Activated T-helper 17 cell treated with anti-CD3 and anti-CD28 coated beads, Interleukin-2, amount 50 U/mL, for 72 hours (primary cell): ENCODE results near the gene PAGE2B. TPM values are rescaled to one million over a fixed set of nuclear protein-coding genes. Genes with fewer than 3 reads are reported as not detected.
"Not testable (repeated sequence)": the region's sequence is repeated elsewhere in the genome, so short reads cannot be mapped to it uniquely, and the experiment has no call there.

Experiments
- ATAC-seq: fragments of 150-1000 bp; cut with Tn5 transposase; replicated peaks from 2 replicates; pipeline ENCODE4 v1.10.0; 2021; ENCODE audit warnings: mild to moderate bottlenecking, moderate library complexity
- H3K27ac Mint-ChIP-seq: one replicate; pipeline ENCODE4 v1.8.0; 2022; ENCODE audit warnings: mixed read lengths
- H3K27me3 Mint-ChIP-seq: one replicate; pipeline ENCODE4 v1.8.0; 2022; ENCODE audit warnings: mixed read lengths
- H3K36me3 Mint-ChIP-seq: one replicate; pipeline ENCODE4 v1.8.0; 2022; ENCODE audit warnings: low read depth, mild to moderate bottlenecking, mixed read lengths
- H3K4me1 Mint-ChIP-seq: one replicate; pipeline ENCODE4 v1.8.0; 2022; ENCODE audit warnings: mixed read lengths
- H3K4me3 Mint-ChIP-seq: one replicate; pipeline ENCODE4 v1.8.0; 2022; ENCODE audit warnings: mild to moderate bottlenecking, mixed read lengths
- H3K9me3 Mint-ChIP-seq: one replicate; pipeline ENCODE4 v1.8.0; 2022; ENCODE audit warnings: mixed read lengths
- total RNA-seq, 2 donors: library from RNA; stranded (reverse); gene quantifications; one replicate each; pipeline ENCODE4 v1.2.3, GENCODE V29; 2022

PAGE2B gene
- total RNA-seq, 2 donors from 2014 or later, result 1.1 to 4.7 TPM

- no peak overlapping the region for H3K4me3 Mint-ChIP-seq
- no peaks in the 10 kb centered on the region for H3K36me3 Mint-ChIP-seq
- no peak for ATAC-seq
- H3K4me1 Mint-ChIP-seq, result no peaks in the 10 kb centered on the region
- no peaks in the 10 kb centered on the region for H3K27me3 Mint-ChIP-seq
- H3K9me3 Mint-ChIP-seq, result no peaks in the 10 kb centered on the region
- H3K27ac Mint-ChIP-seq, result no peak overlapping the region
Observed at GRCh38 chrX:55072286-55072685, 2.5 kb upstream of the PAGE2B start.

DNA sequence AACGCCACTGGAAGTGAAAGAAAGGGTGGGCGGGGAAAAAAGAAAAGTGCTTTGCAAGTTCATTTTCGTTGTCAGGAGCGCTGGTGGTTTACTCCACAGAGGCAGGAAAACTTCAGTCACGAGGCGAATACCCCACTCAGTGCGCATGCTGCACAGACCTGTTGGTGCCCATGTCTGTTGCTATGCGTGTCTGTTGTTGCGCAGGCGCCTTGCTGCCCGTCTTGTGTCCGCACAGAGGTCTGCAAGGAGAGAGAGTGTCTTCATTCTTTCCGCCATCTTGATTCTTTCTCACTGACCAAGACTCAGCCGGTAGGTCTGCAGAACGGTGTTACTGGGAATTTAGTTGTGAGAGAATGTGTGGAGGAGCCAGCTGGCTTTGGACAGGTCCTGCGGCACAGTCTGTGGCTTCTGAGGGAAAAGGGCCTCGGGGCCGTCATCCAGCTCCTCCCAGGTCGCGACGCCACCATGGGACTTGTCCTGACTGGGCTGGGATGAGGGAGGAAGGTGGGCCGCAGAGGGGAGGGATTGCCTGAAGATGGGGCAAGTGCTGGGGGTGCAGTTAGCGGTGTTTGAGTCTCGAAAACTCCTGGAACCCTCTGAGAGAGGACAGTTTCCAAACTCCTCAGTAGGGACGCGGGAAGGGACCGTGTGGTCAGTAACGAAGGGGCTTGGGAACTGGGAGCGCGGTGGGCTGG is 14.1 kb downstream of the PAGE2B start, which contains the start of gene PAGE2:
Gene PAGE2, plus strand, starts transcription at position 224 of the 695 bp plus-strand sequence. CDS start 1,003 bp downstream, outside the sequence.
- H3K4me1 Mint-ChIP-seq, result no peaks in the 10 kb centered on the region
- ATAC-seq, result no peak
- no peak within 1 kb of the TSS for H3K4me3 Mint-ChIP-seq
- H3K36me3 Mint-ChIP-seq, result no peaks in the 10 kb centered on the region
- no peaks in the 10 kb centered on the region for H3K9me3 Mint-ChIP-seq
- no peak within 1 kb of the TSS for H3K27ac Mint-ChIP-seq
- no peaks in the 10 kb centered on the region for H3K27me3 Mint-ChIP-seq

DNA sequence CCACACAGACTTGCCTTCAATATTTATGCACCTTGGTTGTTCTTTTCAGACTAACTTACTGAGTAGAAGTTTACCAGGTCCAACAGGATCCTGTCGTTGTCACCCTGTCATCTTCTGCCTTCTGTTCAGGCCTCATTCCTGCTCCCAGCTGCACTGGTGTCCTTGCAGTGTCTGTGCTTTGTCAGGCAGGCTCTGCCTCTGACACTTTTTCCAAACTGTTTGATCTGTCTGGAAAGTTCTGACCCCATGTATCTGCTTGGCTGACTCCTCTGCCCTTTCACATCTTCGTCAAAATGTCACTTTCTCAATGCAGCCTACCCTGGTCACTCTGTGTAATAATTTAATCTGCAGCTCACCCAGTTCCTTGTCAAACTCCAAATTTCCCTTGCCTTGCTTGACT is 23.9 kb downstream of the PAGE2B start:
- Mint-ChIP-seq H3K9me3 (no peaks in the 10 kb centered on the region), H3K4me3 (no peak overlapping the region), H3K36me3 (no peaks in the 10 kb centered on the region), H3K27me3 (no peaks in the 10 kb centered on the region), H3K4me1 (no peaks in the 10 kb centered on the region), H3K27ac (no peak overlapping the region)
- no peak for ATAC-seq

GRCh38 chrX:55099162-55099561 is 24.3 kb downstream of the PAGE2B start:
- no peak for ATAC-seq
- Mint-ChIP-seq H3K4me3 (no peak overlapping the region), H3K27ac (no peak overlapping the region), H3K36me3 (no peaks in the 10 kb centered on the region), H3K4me1 (no peaks in the 10 kb centered on the region), H3K27me3 (no peaks in the 10 kb centered on the region), H3K9me3 (no peaks in the 10 kb centered on the region)

- H3K4me1 Mint-ChIP-seq, result no peaks in the 10 kb centered on the region
- H3K36me3 Mint-ChIP-seq, result no peaks in the 10 kb centered on the region
- no peak overlapping the region for H3K27ac Mint-ChIP-seq
- no peak overlapping the region for H3K4me3 Mint-ChIP-seq
- no peak for ATAC-seq
- no peaks in the 10 kb centered on the region for H3K27me3 Mint-ChIP-seq
- no peaks in the 10 kb centered on the region for H3K9me3 Mint-ChIP-seq
Observed at GRCh38 chrX:55102754-55103153, 27.9 kb downstream of the PAGE2B start.

DNA sequence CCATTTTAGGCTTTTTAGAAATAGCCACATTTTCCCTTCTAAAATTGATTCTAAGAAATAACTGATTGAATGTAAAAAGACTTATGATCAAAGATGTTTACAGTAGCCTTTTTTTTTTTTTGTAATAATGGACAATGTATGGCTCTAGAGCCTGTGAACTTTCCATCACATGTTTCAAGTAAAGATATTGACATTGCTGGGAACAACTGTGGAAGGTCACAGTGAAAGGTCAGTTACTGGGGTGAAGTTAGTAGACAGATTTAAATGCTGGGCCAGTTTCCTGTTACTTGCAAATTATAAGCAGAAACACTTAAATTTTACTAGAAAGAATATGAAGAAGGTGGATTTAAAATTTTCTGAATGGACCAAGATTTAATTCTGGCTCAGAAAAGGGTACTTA is 32.4 kb downstream of the PAGE2B start:
- no peak for ATAC-seq
- H3K4me3 Mint-ChIP-seq, result no peak overlapping the region
- no peaks in the 10 kb centered on the region for H3K9me3 Mint-ChIP-seq
- H3K27ac Mint-ChIP-seq, result no peak overlapping the region
- no peaks in the 10 kb centered on the region for H3K27me3 Mint-ChIP-seq
- H3K4me1 Mint-ChIP-seq, result no peaks in the 10 kb centered on the region
- no peaks in the 10 kb centered on the region for H3K36me3 Mint-ChIP-seq

DNA sequence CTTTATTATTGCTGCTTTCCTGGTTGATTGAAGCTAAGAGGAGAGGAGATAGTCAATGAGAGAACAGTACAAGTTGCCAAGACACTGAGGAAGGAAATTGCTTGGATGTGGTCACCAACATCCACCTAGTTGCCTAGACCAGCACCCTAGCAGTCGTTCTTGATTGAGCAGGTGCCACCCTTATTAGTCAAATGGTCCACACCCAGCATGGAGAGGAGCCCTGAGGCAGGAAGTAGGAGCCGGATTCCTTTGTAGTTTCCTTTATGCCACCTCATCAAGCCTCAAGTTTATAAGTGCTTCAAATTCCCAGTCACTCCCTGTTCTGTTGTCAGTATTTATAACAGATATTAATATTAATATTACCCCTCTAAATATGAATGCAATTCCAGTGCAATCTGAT is 33.1 kb downstream of the PAGE2B start:
- Mint-ChIP-seq H3K9me3 (no peaks in the 10 kb centered on the region), H3K27ac (no peak overlapping the region), H3K27me3 (no peaks in the 10 kb centered on the region), H3K36me3 (no peaks in the 10 kb centered on the region), H3K4me3 (no peak overlapping the region), H3K4me1 (no peaks in the 10 kb centered on the region)
- no peak for ATAC-seq

GRCh38 chrX:55109306-55109705 is 34.5 kb downstream of the PAGE2B start:
- H3K4me3 Mint-ChIP-seq, result no peak overlapping the region
- H3K4me1 Mint-ChIP-seq, result no peaks in the 10 kb centered on the region
- no peak for ATAC-seq
- H3K27me3 Mint-ChIP-seq, result no peaks in the 10 kb centered on the region
- no peaks in the 10 kb centered on the region for H3K9me3 Mint-ChIP-seq
- H3K36me3 Mint-ChIP-seq, result no peaks in the 10 kb centered on the region
- H3K27ac Mint-ChIP-seq, result no peak overlapping the region

DNA sequence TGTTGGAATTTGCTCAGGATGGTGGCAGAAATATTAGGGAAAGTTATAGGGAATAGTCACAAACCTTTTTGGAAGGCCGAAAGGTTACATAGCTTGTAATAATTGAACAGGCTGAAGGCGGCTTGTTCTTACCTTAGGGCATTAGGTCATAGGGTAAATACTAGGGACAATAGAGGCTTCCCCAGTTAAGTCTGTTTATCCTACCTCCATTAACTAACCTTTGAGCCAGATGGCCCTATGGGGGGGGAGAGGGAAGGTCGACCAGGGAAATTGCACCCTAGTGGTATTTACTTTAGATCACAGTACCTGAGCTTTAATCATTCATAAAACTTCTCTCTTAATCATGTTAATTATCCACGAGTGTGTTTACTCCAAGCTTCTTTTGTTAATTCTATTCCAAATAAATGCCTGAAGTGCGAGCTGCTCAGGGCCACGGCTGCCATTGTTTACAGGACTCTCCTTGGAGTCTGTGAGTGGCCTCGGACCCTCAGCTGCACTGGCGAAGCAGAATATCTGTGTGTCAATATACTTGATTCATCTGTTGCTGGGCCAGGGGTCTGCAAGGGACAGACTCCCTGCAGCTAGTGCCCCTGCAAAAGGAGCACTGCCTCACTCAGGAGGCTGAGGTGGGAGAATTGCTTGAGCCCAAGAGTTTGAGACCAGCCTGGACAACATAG is 36.9 kb downstream of the PAGE2B start:
- no peaks in the 10 kb centered on the region for H3K36me3 Mint-ChIP-seq
- H3K9me3 Mint-ChIP-seq, result no peaks in the 10 kb centered on the region
- no peak overlapping the region for H3K4me3 Mint-ChIP-seq
- H3K27me3 Mint-ChIP-seq, result no peaks in the 10 kb centered on the region
- H3K27ac Mint-ChIP-seq, result no peak overlapping the region
- no peak for ATAC-seq
- H3K4me1 Mint-ChIP-seq, result no peaks in the 10 kb centered on the region

- peaks cover 18% of the 10 kb centered on the region for H3K4me1 Mint-ChIP-seq
- not testable (repeated sequence) for H3K27ac Mint-ChIP-seq, H3K36me3 Mint-ChIP-seq, H3K9me3 Mint-ChIP-seq, ATAC-seq, H3K4me3 Mint-ChIP-seq, H3K27me3 Mint-ChIP-seq
Observed at GRCh38 chrX:55116589-55116988, 41.8 kb downstream of the PAGE2B start.

- ATAC-seq, result no peak
- peaks cover 18% of the 10 kb centered on the region for H3K4me1 Mint-ChIP-seq
- H3K27ac Mint-ChIP-seq, result no peak overlapping the region
- no peaks in the 10 kb centered on the region for H3K9me3 Mint-ChIP-seq
- H3K27me3 Mint-ChIP-seq, result no peaks in the 10 kb centered on the region
- no peak overlapping the region for H3K4me3 Mint-ChIP-seq
- H3K36me3 Mint-ChIP-seq, result no peaks in the 10 kb centered on the region
Observed at GRCh38 chrX:55118574-55118973, 43.7 kb downstream of the PAGE2B start.

GRCh38 chrX:55119271-55119670 is 44.4 kb downstream of the PAGE2B start:
- H3K4me3 Mint-ChIP-seq, result peak overlapping the region; percentile 14
- no peak for ATAC-seq
- H3K27ac Mint-ChIP-seq, result no peak overlapping the region
- H3K9me3 Mint-ChIP-seq, result no peaks in the 10 kb centered on the region
- H3K4me1 Mint-ChIP-seq, result peaks cover 18% of the 10 kb centered on the region
- H3K36me3 Mint-ChIP-seq, result no peaks in the 10 kb centered on the region
- no peaks in the 10 kb centered on the region for H3K27me3 Mint-ChIP-seq

DNA sequence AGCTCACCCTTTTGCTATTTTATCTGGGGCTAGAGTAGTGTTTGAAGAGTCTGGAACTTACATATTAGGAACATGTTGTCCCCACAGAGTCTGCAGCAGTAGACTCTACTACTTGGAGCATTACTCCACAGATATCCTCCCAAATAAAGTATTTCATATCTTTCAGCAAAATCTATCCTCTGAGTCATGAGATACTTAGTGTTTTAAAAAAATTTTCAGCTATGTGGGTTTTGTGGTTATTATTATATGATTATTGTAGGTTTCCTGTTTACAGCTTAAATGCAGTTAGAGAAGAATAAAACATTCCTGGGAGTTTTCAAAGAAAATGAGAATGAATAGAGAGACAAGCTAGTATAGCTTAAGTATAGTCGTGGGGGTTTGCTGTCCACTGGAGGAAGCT is 44.9 kb downstream of the PAGE2B start:
- H3K27me3 Mint-ChIP-seq, result no peaks in the 10 kb centered on the region
- peak overlapping the region; percentile 14 for H3K4me3 Mint-ChIP-seq
- ATAC-seq, result no peak
- no peaks in the 10 kb centered on the region for H3K36me3 Mint-ChIP-seq
- peak overlapping the region; percentile 33 for H3K27ac Mint-ChIP-seq
- no peaks in the 10 kb centered on the region for H3K9me3 Mint-ChIP-seq
- H3K4me1 Mint-ChIP-seq, result peaks cover 18% of the 10 kb centered on the region

DNA sequence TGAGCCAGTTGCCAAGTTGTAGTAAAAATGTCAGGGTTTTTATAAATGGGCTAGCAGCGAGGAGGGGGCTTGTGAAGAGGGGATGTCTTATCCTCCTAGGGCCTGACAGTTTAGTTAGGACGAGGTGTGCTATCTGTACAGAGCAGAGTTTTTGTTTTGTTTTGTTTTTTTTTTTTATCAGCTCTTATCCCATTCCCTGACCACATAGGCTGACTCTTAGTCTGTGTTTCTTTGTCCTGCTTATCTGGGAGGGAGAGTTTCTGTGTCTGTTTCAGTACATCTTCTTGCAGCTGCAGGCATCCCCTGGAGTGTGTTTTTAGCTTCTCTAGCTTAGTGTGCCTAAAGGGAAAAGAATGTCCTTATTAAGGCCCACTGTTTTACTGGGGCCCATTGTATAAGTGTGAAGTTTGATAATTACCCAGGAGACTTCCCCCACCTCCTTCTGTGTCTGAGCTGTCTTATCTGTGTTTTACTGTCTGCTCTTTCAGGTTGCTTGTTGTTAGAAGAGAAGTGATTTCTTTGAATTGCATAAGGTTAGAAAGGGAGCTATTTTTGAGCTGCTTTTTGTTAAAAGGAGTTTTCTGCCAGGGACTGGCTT is 46.0 kb downstream of the PAGE2B start:
- H3K4me3 Mint-ChIP-seq, result no peak overlapping the region
- no peak overlapping the region for H3K27ac Mint-ChIP-seq
- H3K9me3 Mint-ChIP-seq, result no peaks in the 10 kb centered on the region
- H3K4me1 Mint-ChIP-seq, result peaks cover 18% of the 10 kb centered on the region
- H3K36me3 Mint-ChIP-seq, result no peaks in the 10 kb centered on the region
- ATAC-seq, result no peak
- no peaks in the 10 kb centered on the region for H3K27me3 Mint-ChIP-seq

- Mint-ChIP-seq H3K27me3 (no peaks in the 10 kb centered on the region), H3K4me1 (peaks cover 13% of the 10 kb centered on the region), H3K9me3 (no peaks in the 10 kb centered on the region), H3K4me3 (no peak overlapping the region), H3K27ac (no peak overlapping the region), H3K36me3 (no peaks in the 10 kb centered on the region)
- no peak for ATAC-seq
Observed at GRCh38 chrX:55123900-55124299, 49.1 kb downstream of the PAGE2B start.
